Suprapubic skin (tissue), 3 donors: ENCODE measurements around the gene CTNND2.

Source experiments
- CTCF ChIP-seq, 2 donors: fragments of 200-600 bp in 1 of 2; fragments of 450-650 bp in 1 of 2; sonication (generic) in 1 of 2; IDR thresholded peaks; one replicate each; pipeline ENCODE4 v1.5.1; 2016 to 2019; ENCODE audit warnings: antibody characterized with exemption in 2 of 2, mild to moderate bottlenecking in 1 of 2, moderate library complexity in 1 of 2
- EP300 ChIP-seq: sonication (generic); formaldehyde crosslinking; IDR thresholded peaks from one replicate; pipeline ENCODE4 v1.6.1; 2017; ENCODE audit warnings: antibody characterized with exemption
- POLR2A ChIP-seq, 2 donors: fragments of 450-650 bp; IDR thresholded peaks; one replicate each; pipeline ENCODE4 v1.6.1; 2017; ENCODE audit warnings: antibody characterized with exemption in 2 of 2, mild to moderate bottlenecking in 2 of 2, moderate library complexity in 2 of 2

GRCh38 chr5:11596185-11596584 is 308.1 kb downstream of the CTNND2 start:
- TF ChIP-seq CTCF (IDR thresholded peaks at IDR 0.05): no peak
- no peak for TF ChIP-seq EP300
- no peak for TF ChIP-seq POLR2A (IDR thresholded peaks at IDR 0.05)
